CMK (cell line): ENCODE data around the gene UBXN1.

Source experiments
- DNase-seq: peaks from one replicate; pipeline ENCODE4 v3.0.0-alpha.2; 2010; ENCODE audit warnings: low read depth

Gene UBXN1

DNA sequence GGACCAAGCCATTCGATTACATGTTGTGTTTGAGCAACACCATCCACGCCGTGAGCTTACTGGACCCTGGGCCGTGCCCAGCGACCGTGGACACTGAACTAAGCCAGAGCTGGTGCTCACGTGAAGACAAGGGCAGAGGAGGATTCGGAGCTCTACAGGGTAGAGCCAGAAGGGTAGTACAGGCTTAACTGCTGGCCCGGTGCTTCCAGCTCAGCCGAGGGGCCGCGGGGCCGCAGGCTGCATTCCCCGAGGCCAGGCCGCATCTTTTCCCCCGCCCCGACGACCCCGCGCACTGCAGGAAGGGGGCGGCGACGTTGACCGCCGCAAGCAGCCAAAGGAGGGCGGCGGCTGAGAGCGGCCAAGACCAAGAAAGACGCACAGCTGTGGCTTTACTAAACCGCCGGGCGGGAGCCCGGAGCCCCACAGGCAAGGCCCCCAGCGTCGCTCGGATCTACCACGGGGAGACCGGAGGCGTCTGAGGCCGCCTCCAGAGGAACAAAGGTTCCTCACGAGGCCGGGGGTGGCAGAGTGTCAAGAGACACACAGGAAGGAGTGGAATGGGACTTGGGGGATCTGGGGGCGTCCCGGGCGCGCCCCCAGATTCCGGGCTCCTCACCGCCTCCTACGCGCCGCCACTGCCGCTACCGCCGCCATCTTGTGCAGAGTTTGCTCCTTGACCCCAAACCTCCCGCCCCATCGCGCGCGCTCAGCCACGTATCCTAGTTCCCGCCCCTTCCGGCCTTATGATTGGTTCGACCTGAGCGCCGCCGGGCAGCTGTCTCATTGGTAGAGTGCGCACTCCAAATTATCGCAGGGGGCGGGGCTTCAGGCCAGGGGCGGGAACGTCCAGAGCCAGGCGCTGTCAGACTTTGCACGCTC is 32.7 kb downstream of the UBXN1 start, which contains the start of gene GANAB:
Gene GANAB, minus strand, starts transcription at position 668 of the 879 bp plus-strand sequence. Its CDS starts 14 bp downstream, at position 654.
- DNase-seq, result peak; percentile 94

DNA sequence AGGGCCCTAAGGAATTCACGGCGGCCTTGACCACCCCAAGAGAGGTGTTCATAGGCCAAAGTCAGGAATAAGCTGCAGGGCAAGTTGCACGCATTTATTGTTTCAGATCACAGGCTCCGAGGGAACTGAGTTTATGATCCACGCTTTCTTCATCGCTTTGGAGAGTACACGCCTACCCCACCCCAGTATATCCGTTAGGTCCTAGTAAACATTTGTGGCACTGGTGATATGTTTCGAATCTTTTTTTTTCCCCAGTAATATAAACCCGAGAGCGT is 33.3 kb downstream of the UBXN1 start:
- no peak for DNase-seq

DNA sequence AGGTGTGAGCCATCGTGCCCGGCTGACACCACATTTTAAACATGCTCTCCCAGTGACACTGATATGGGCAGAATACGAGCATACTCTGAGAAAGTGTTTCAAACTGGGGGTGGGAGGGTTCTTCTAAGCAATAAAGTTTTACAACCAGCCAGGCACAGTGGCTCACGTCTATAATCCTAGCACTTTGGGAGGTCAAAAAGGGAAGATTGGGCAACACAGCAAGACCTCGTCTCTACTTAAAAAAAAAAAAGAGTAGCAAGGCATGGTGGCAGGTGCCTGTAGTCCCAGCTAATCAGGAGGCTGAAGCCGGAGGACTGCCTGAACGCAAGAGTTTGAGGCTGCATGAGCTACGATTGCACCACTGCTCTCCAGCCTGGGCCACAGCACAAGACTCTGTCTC is 34.7 kb downstream of the UBXN1 start:
- DNase-seq, result no peak

DNA sequence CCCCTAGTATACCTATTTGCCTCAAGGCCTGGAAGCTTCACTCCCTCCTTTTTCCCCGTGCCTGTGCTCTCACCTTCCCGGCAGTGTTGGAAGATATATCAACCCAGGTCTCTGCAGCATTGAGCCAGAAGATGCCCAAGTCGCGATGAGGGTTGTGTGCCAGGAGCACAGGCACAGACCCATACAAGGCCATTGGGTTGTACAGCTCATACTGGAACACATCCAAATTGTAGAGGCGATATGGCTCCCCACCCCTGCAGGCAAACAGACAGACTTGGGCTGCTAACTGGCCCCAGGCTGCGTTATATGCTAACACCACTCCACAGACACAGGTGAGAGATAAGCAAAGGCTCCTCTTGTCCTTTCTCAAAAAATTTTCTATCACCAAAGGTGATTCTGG is 46.4 kb downstream of the UBXN1 start:
- DNase-seq, result no peak

DNA sequence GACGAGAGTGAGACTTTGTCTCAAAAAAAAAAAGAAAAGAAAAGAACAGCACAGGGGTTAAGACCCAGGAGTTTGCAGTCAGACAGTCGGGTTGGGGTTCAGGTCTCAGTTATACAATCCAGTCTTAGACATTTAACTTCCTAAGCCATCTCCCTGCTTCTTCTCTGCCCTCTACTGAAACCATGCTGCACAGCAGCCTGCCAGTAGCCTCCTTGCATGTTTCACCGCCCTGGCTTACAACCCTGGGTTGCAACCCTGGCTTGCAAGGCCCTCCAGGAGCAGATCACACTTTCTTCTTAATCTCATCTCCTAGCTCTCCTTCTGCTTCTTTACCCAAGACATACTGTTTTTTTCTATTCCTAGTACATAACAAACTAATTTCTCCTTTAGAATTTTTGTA is 51.2 kb downstream of the UBXN1 start:
- DNase-seq, result no peak
